ENCODE results near the gene XAF1.
"Not testable (repeated sequence)": the region's sequence is repeated elsewhere in the genome, so short reads cannot be mapped to it uniquely, and the experiment has no call there.

XAF1 gene

GRCh38 chr17:6768447-6768846 is 12.6 kb downstream of the XAF1 start:
- H3K9me3 ChIP-seq (replicated peaks; ENCODE audit: insufficient read depth, low read length) = no peaks in the 10 kb centered on the region
- no peaks in the 10 kb centered on the region for H3K9me2 ChIP-seq (replicated peaks; ENCODE audit: insufficient read depth, low read length)
- H4K20me1 ChIP-seq (ENCODE audit: insufficient read depth, low read length) = no peaks in the 10 kb centered on the region
- H3K4me1 ChIP-seq (ENCODE audit: low read length) = no peaks in the 10 kb centered on the region
- no peaks in the 10 kb centered on the region for H3K27me3 ChIP-seq (replicated peaks; ENCODE audit: insufficient read depth, low read length)
- no peaks in the 10 kb centered on the region for H3K79me2 ChIP-seq (ENCODE audit: low read length)
- H3K36me3 ChIP-seq (replicated peaks; ENCODE audit: insufficient read depth, low read length) = no peaks in the 10 kb centered on the region
- no peaks in the 10 kb centered on the region for H3F3A ChIP-seq (ENCODE audit: insufficient read depth, low read length)
- no peak overlapping the region for H3K4me3 ChIP-seq (ENCODE audit: low read length)
- H2AFZ ChIP-seq (ENCODE audit: low read length) = no peak overlapping the region
- TF ChIP-seq CTCF (IDR thresholded peaks at IDR 0.05; ENCODE audit: low read length) (no peak), EZH2phosphoT487 (IDR thresholded peaks at IDR 0.05; ENCODE audit: low read length) (no peak), EZH2 (optimal IDR thresholded peaks at IDR 0.05; ENCODE audit: low read depth, low read length) (no peak)
- no peak overlapping the region for H3K9ac ChIP-seq (ENCODE audit: low read length)
- no peak for DNase-seq
- H3K4me2 ChIP-seq (ENCODE audit: low read depth, low read length) = no peak overlapping the region
- H3K27ac ChIP-seq (ENCODE audit: low read length) = no peak overlapping the region

- Histone ChIP-seq H3K9ac (ENCODE audit: low read length) (no peak overlapping the region), H2AFZ (ENCODE audit: low read length) (no peak overlapping the region), H3K4me2 (ENCODE audit: low read depth, low read length) (no peak overlapping the region), H3F3A (ENCODE audit: insufficient read depth, low read length) (no peaks in the 10 kb centered on the region), H3K36me3 (replicated peaks; ENCODE audit: insufficient read depth, low read length) (no peaks in the 10 kb centered on the region), H3K4me1 (ENCODE audit: low read length) (no peaks in the 10 kb centered on the region), H3K9me2 (replicated peaks; ENCODE audit: insufficient read depth, low read length) (no peaks in the 10 kb centered on the region), H3K27me3 (replicated peaks; ENCODE audit: insufficient read depth, low read length) (peaks cover 15% of the 10 kb centered on the region), H3K4me3 (ENCODE audit: low read length) (no peak overlapping the region), H3K79me2 (ENCODE audit: low read length) (no peaks in the 10 kb centered on the region), H3K27ac (ENCODE audit: low read length) (no peak overlapping the region), H3K9me3 (replicated peaks; ENCODE audit: insufficient read depth, low read length) (no peaks in the 10 kb centered on the region), H4K20me1 (ENCODE audit: insufficient read depth, low read length) (no peaks in the 10 kb centered on the region)
- no peak for TF ChIP-seq EZH2 (optimal IDR thresholded peaks at IDR 0.05; ENCODE audit: low read depth, low read length)
- TF ChIP-seq CTCF (IDR thresholded peaks at IDR 0.05; ENCODE audit: low read length) = no peak
- no peak for TF ChIP-seq EZH2phosphoT487 (IDR thresholded peaks at IDR 0.05; ENCODE audit: low read length)
- no peak for DNase-seq
Observed at GRCh38 chr17:6772016-6772415, 16.2 kb downstream of the XAF1 start.

GRCh38 chr17:6774906-6775305 is 19.1 kb downstream of the XAF1 start:
- H3K9me2 ChIP-seq (replicated peaks; ENCODE audit: insufficient read depth, low read length); H4K20me1 ChIP-seq (ENCODE audit: insufficient read depth, low read length); H3F3A ChIP-seq (ENCODE audit: insufficient read depth, low read length); H3K9ac ChIP-seq (ENCODE audit: low read length); H3K4me3 ChIP-seq (ENCODE audit: low read length); H2AFZ ChIP-seq (ENCODE audit: low read length); H3K79me2 ChIP-seq (ENCODE audit: low read length); H3K36me3 ChIP-seq (replicated peaks; ENCODE audit: insufficient read depth, low read length); H3K27ac ChIP-seq (ENCODE audit: low read length); H3K9me3 ChIP-seq (replicated peaks; ENCODE audit: insufficient read depth, low read length); H3K4me2 ChIP-seq (ENCODE audit: low read depth, low read length); H3K4me1 ChIP-seq (ENCODE audit: low read length); DNase-seq: not testable (repeated sequence)
- peaks cover 15% of the 10 kb centered on the region for H3K27me3 ChIP-seq (replicated peaks; ENCODE audit: insufficient read depth, low read length)

GRCh38 chr17:6775871-6776405 is 20.1 kb downstream of the XAF1 start, which contains the start of gene FBXO39:
TSS of gene FBXO39 (plus strand) at chr17:6776215. CDS start at chr17:6779869, 3,654 bp downstream.
- Histone ChIP-seq H3K4me2 (ENCODE audit: low read depth, low read length) (no peak within 1 kb of the TSS), H3K27me3 (replicated peaks; ENCODE audit: insufficient read depth, low read length) (peaks cover 15% of the 10 kb centered on the region), H4K20me1 (ENCODE audit: insufficient read depth, low read length) (no peaks in the 10 kb centered on the region), H3F3A (ENCODE audit: insufficient read depth, low read length) (no peaks in the 10 kb centered on the region), H3K9me3 (replicated peaks; ENCODE audit: insufficient read depth, low read length) (no peaks in the 10 kb centered on the region), H3K9ac (ENCODE audit: low read length) (no peak within 1 kb of the TSS), H3K27ac (ENCODE audit: low read length) (no peak within 1 kb of the TSS), H2AFZ (ENCODE audit: low read length) (no peak within 1 kb of the TSS), H3K79me2 (ENCODE audit: low read length) (no peaks in the 10 kb centered on the region), H3K36me3 (replicated peaks; ENCODE audit: insufficient read depth, low read length) (no peaks in the 10 kb centered on the region), H3K9me2 (replicated peaks; ENCODE audit: insufficient read depth, low read length) (no peaks in the 10 kb centered on the region), H3K4me1 (ENCODE audit: low read length) (no peaks in the 10 kb centered on the region), H3K4me3 (ENCODE audit: low read length) (no peak within 1 kb of the TSS)
- no peak for DNase-seq
- TF ChIP-seq CTCF (IDR thresholded peaks at IDR 0.05; ENCODE audit: low read length) (no peak), EZH2 (optimal IDR thresholded peaks at IDR 0.05; ENCODE audit: low read depth, low read length) (no peak), EZH2phosphoT487 (IDR thresholded peaks at IDR 0.05; ENCODE audit: low read length) (no peak)

All from MM.1S (cell line).